OCI-LY1 (cell line): ENCODE measurements around the gene SLC12A8.

ENCODE experiments used
- H2AFZ ChIP-seq: fragments of 200-600 bp; sonication (generic), shearing (Covaris generic); 2 replicates; pipeline ENCODE4 v1.6.0; 2014; ENCODE audit warnings: antibody characterized with exemption, mild to moderate bottlenecking, low read length
- H3F3A ChIP-seq: fragments of 200-600 bp; sonication (generic), shearing (Covaris generic); 2 replicates; pipeline ENCODE4 v1.6.0; 2014; ENCODE audit warnings: mild to moderate bottlenecking, antibody characterized with exemption, low read length, moderate library complexity; ENCODE audit not compliant: insufficient read depth
- H3K27ac ChIP-seq: fragments of 200-600 bp; sonication (generic); 2 replicates; pipeline ENCODE4 v1.5.1; 2014; ENCODE audit warnings: low read length, mixed run types, mild to moderate bottlenecking, low read depth; ENCODE audit not compliant: poor library complexity, severe bottlenecking
- H3K27me3 ChIP-seq: fragments of 200-600 bp; sonication (generic); 2 replicates; pipeline ENCODE4 v1.6.0; 2014; ENCODE audit warnings: antibody characterized with exemption, mild to moderate bottlenecking, low read length, moderate library complexity; ENCODE audit not compliant: insufficient read depth
- H3K36me3 ChIP-seq: fragments of 200-600 bp; sonication (generic); 2 replicates; pipeline ENCODE4 v1.6.1; 2014; ENCODE audit warnings: mild to moderate bottlenecking, antibody characterized with exemption, low read length, moderate library complexity, mixed read lengths; ENCODE audit not compliant: insufficient read depth
- H3K4me1 ChIP-seq: fragments of 200-600 bp; sonication (generic); 2 replicates; pipeline ENCODE4 v1.5.1; 2014; ENCODE audit warnings: mild to moderate bottlenecking, low read length, moderate library complexity; ENCODE audit not compliant: insufficient read depth, severe bottlenecking
- H3K4me2 ChIP-seq: fragments of 200-600 bp; sonication (generic), shearing (Covaris generic); 2 replicates; pipeline ENCODE4 v1.6.1; 2014; ENCODE audit warnings: low read length
- H3K4me3 ChIP-seq: fragments of 200-600 bp; sonication (generic); 2 replicates; pipeline ENCODE4 v1.5.1; 2014; ENCODE audit warnings: low read length, low read depth, mild to moderate bottlenecking, mixed read lengths; ENCODE audit not compliant: poor library complexity, severe bottlenecking
- H3K79me2 ChIP-seq: fragments of 200-600 bp; shearing (Covaris generic); 2 replicates; pipeline ENCODE4 v1.6.1; 2016; ENCODE audit warnings: mixed run types, low read length, mixed read lengths; ENCODE audit not compliant: insufficient read depth
- H3K9ac ChIP-seq: fragments of 200-600 bp; sonication (generic), shearing (Covaris generic); 2 replicates; pipeline ENCODE4 v1.6.1; 2014; ENCODE audit warnings: mild to moderate bottlenecking, low read length, mixed read lengths
- H3K9me2 ChIP-seq: fragments of 200-600 bp; sonication (generic), shearing (Covaris generic); 2 replicates; pipeline ENCODE4 v1.6.1; 2014; ENCODE audit warnings: low read depth, mild to moderate bottlenecking, low read length, mixed read lengths
- H3K9me3 ChIP-seq: fragments of 200-600 bp; shearing (Covaris generic); 2 replicates; pipeline ENCODE4 v1.6.1; 2014; ENCODE audit warnings: low read length, mixed read lengths
- H4K20me1 ChIP-seq: fragments of 200-600 bp; sonication (generic), shearing (Covaris generic); 2 replicates; pipeline ENCODE4 v1.6.0; 2016; ENCODE audit warnings: mild to moderate bottlenecking, low read length; ENCODE audit not compliant: insufficient read depth
- CTCF ChIP-seq: fragments of 200-600 bp; sonication (generic), shearing (Covaris generic); IDR thresholded peaks from 2 replicates; pipeline ENCODE4 v1.5.1; 2017; ENCODE audit warnings: mild to moderate bottlenecking, antibody characterized with exemption, low read length, moderate library complexity, mixed read lengths
- EZH2 ChIP-seq: fragments of 200-600 bp; sonication (generic), shearing (Covaris generic); IDR thresholded peaks from 2 replicates; pipeline ENCODE4 v1.8.0; 2017; ENCODE audit warnings: borderline replicate concordance, mixed run types, mild to moderate bottlenecking, antibody characterized with exemption, low read length, moderate library complexity, mixed read lengths

SLC12A8 gene

GRCh38 chr3:125043599-125044151, 168.9 kb downstream of the SLC12A8 start:
- H2AFZ ChIP-seq: no peak overlapping the region
- no peaks in the 10 kb centered on the region for H3K79me2 ChIP-seq
- no peak for TF ChIP-seq CTCF
- no peaks in the 10 kb centered on the region for H3K4me1 ChIP-seq
- H4K20me1 ChIP-seq: no peaks in the 10 kb centered on the region
- no peaks in the 10 kb centered on the region; the same call in 1 of the 2 replicates for H3K27me3 ChIP-seq
- no peaks in the 10 kb centered on the region for H3K36me3 ChIP-seq
- no peaks in the 10 kb centered on the region for H3K9me2 ChIP-seq
- no peaks in the 10 kb centered on the region for H3K9me3 ChIP-seq
- no peaks in the 10 kb centered on the region for H3F3A ChIP-seq
- H3K27ac ChIP-seq: no peak overlapping the region
- H3K4me3 ChIP-seq: no peak overlapping the region
- H3K4me2 ChIP-seq: no peak overlapping the region
- no peak overlapping the region for H3K9ac ChIP-seq

- Histone ChIP-seq H3K9ac (no peak overlapping the region), H3K27ac (no peak overlapping the region), H3K4me3 (no peak overlapping the region), H3K79me2 (no peaks in the 10 kb centered on the region), H3K4me1 (no peaks in the 10 kb centered on the region), H3K4me2 (no peak overlapping the region), H3K36me3 (no peaks in the 10 kb centered on the region), H4K20me1 (no peaks in the 10 kb centered on the region), H3F3A (no peaks in the 10 kb centered on the region), H3K9me3 (no peaks in the 10 kb centered on the region), H3K27me3 (no peaks in the 10 kb centered on the region; the same call in 1 of the 2 replicates), H3K9me2 (no peaks in the 10 kb centered on the region), H2AFZ (no peak overlapping the region)
- TF ChIP-seq EZH2 (no peak), CTCF (no peak)
These were observed 169.7 kb downstream of the SLC12A8 start for GRCh38 chr3:125042725-125043406.

GRCh38 chr3:125039131-125040100, 173.1 kb downstream of the SLC12A8 start:
- TF ChIP-seq CTCF: no peak
- no peak for TF ChIP-seq EZH2
- Histone ChIP-seq H2AFZ (no peak overlapping the region), H3K4me3 (no peak overlapping the region), H4K20me1 (no peaks in the 10 kb centered on the region), H3K9me2 (no peaks in the 10 kb centered on the region), H3K27me3 (no peaks in the 10 kb centered on the region; the same call in 1 of the 2 replicates), H3K4me2 (no peak overlapping the region), H3K9me3 (0 out of 2 replicates have a peak, but pooled peaks cover 5% of the 10 kb centered on the region), H3K4me1 (no peaks in the 10 kb centered on the region), H3K9ac (no peak overlapping the region), H3K79me2 (no peaks in the 10 kb centered on the region), H3K36me3 (no peaks in the 10 kb centered on the region), H3K27ac (no peak overlapping the region), H3F3A (no peaks in the 10 kb centered on the region)
